Colonic mucosa (tissue), 4 donors: ENCODE results near the gene GJA3. TPM values are rescaled to one million over a fixed set of nuclear protein-coding genes. Genes with fewer than 3 reads are reported as not detected.

ENCODE experiments used
- DNase-seq: peaks from one replicate; pipeline ENCODE4 v3.0.0-alpha.2; 2020
- H3K27ac ChIP-seq: fragments of 200-600 bp; one replicate; pipeline ENCODE4 v1.8.0; 2021
- H3K27me3 ChIP-seq: fragments of 200-600 bp; one replicate; pipeline ENCODE4 v1.8.0; 2021
- H3K36me3 ChIP-seq: fragments of 200-600 bp; one replicate; pipeline ENCODE4 v1.8.0; 2021
- H3K4me1 ChIP-seq: fragments of 200-600 bp; one replicate; pipeline ENCODE4 v1.8.0; 2021; ENCODE audit warnings: mild to moderate bottlenecking
- H3K4me3 ChIP-seq: fragments of 200-600 bp; one replicate; pipeline ENCODE4 v1.8.0; 2021
- H3K9ac ChIP-seq, 2 donors: one replicate each; pipeline ENCODE4 v1.7.0; 2013; ENCODE audit warnings: control low read depth in 2 of 2, low read depth in 2 of 2, low read length in 2 of 2
- H3K9me3 ChIP-seq: fragments of 200-600 bp; one replicate; pipeline ENCODE4 v1.8.0; 2021
- CTCF ChIP-seq: fragments of 200-600 bp; IDR thresholded peaks from one replicate; pipeline ENCODE4 v1.8.0; 2022; ENCODE audit warnings: antibody characterized with exemption, mild to moderate bottlenecking
- intact Hi-C: fragments of 100-400 bp; cut with DNase I; formaldehyde crosslinking; loops from one replicate; pipeline ENCODE4 v1.14.1; 2022
- total RNA-seq, 2 donors: library from RNA; stranded (reverse); fragmentation: NEBNext Ultra II Directional in 1 of 2; extraction: Animal tissue kit (Norgen Biotek cat#: 25700) in 1 of 2; gene quantifications; one replicate each; pipeline ENCODE4 v1.2.1, GENCODE V29; 2021
- donor health status: healthy.
- donor health status: DM: no; HTN: no; CAD: no.
- donor health status: DM: no; HTN: no; CAD: no.

Gene GJA3
- total RNA-seq, 2 donors from 2014 or later, result 0.05 TPM; not detected in 1

DNA sequence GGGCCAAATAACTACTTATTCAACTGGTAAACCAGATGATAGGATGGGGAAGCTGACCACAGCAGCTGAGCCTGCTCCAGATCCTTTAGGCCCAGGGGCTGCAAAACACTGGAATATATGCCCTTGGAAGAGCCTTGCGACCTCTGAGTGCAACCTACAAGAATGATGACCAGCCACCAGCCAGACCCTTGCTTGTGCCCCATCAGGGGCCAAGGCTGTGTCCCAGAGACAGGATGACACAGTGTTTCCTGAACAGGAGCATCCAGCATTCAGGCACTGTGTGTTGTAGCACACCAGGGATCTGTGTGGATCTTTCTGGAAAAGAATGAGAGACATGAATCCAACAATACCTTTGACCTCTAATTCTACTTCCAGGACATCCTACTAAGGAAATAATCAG lies 14.5 kb downstream of the GJA3 start:
- Histone ChIP-seq H3K9ac (no peak overlapping the region), H3K27me3 (peaks cover 22% of the 10 kb centered on the region)

GRCh38 chr13:20145521-20145920 lies 15.3 kb downstream of the GJA3 start:
- no peak overlapping the region for H3K27ac ChIP-seq
- no peak for TF ChIP-seq CTCF
- peaks cover 26% of the 10 kb centered on the region for H3K27me3 ChIP-seq
- intact Hi-C loops, result no loop called here
- H3K9me3 ChIP-seq, result no peaks in the 10 kb centered on the region
- H3K9ac ChIP-seq, result no peak overlapping the region
- no peak for DNase-seq
- H3K4me1 ChIP-seq, result no peaks in the 10 kb centered on the region
- no peak overlapping the region for H3K4me3 ChIP-seq
- no peaks in the 10 kb centered on the region for H3K36me3 ChIP-seq

More for the DNA sequence above, 14.5 kb downstream of the GJA3 start:
- Histone ChIP-seq H3K27ac (no peak overlapping the region), H3K9me3 (no peaks in the 10 kb centered on the region), H3K4me3 (no peak overlapping the region), H3K36me3 (no peaks in the 10 kb centered on the region), H3K4me1 (no peaks in the 10 kb centered on the region)
- intact Hi-C loops, result no loop called here
- TF ChIP-seq CTCF, result no peak
- no peak for DNase-seq

DNA sequence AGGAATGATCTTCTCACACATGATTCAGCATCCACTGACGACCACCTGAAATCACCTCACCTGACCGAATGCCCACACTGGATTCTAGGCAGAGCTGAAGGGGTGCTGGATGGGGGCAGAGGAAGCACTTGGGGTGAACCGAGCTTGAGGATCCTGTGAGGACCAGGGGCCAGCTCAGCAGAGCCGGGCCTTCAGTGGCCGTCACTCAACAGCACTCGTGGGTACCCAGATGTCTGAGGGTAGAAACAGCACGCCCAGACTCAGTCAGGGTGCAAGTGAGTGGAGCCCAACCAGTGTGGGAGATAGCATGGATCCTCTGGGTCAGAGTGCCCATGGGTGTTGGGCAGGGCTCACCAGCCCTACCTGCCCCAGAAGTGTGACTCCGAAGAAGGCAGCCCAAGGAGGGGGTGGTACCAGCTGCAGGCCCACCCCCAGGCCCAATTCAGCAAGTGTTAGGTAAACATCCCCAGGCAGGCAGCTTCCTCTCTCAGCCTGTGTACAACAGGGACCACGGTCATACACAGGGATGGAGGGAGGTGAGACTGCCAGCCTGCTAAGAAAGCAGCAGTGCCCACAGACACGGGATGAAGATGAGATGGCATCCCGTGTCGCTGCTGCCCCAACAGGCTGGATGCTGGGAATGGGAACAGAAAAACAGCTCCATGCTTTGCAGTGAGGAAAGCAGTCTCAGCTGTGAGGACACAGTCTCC lies 16.6 kb downstream of the GJA3 start:
- DNase-seq, result no peak
- intact Hi-C loops, result no loop called here
- H3K27ac ChIP-seq, result no peak overlapping the region
- H3K9ac ChIP-seq, result no peak overlapping the region
- H3K36me3 ChIP-seq, result no peaks in the 10 kb centered on the region
- no peaks in the 10 kb centered on the region for H3K9me3 ChIP-seq
- peaks cover 26% of the 10 kb centered on the region for H3K27me3 ChIP-seq
- no peaks in the 10 kb centered on the region for H3K4me1 ChIP-seq
- TF ChIP-seq CTCF, result no peak
- no peak overlapping the region for H3K4me3 ChIP-seq

DNA sequence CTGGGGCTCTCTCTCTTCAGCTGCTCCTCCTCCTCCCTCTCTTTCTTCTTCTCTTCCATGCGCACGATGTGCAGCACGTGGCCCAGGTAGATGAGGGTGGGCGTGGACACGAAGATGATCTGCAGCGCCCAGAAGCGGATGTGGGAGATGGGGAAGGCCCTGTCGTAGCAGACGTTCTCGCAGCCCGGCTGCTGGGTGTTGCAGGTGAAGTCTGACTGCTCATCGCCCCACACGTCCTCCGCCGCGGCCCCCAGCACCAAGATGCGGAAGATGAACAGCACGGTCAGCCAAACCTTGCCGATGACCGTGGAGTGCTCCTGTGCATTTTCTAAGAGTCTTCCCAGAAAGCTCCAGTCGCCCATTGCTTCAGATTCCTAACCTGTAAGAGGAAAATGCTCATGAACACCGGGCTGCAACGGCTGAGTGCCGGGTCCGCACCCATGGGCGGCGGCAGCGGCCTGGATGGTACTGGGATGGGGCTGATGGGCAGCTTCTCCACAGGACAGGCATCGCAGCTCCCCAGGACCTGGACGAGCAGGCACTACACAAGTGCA lies 17.8 kb downstream of the GJA3 start:
- Histone ChIP-seq H3K9ac (no peak overlapping the region), H3K36me3 (no peaks in the 10 kb centered on the region), H3K4me3 (no peak overlapping the region), H3K4me1 (no peaks in the 10 kb centered on the region), H3K9me3 (no peaks in the 10 kb centered on the region), H3K27ac (no peak overlapping the region), H3K27me3 (peaks cover 26% of the 10 kb centered on the region)
- no peak for TF ChIP-seq CTCF
- intact Hi-C loops, result no loop called here
- no peak for DNase-seq

GRCh38 chr13:20142023-20142926 lies 18.6 kb downstream of the GJA3 start:
- no peaks in the 10 kb centered on the region for H3K9me3 ChIP-seq
- no peak for TF ChIP-seq CTCF
- intact Hi-C loops, result no loop called here
- H3K4me1 ChIP-seq, result no peaks in the 10 kb centered on the region
- H3K27me3 ChIP-seq, result peaks cover 26% of the 10 kb centered on the region
- DNase-seq, result no peak
- H3K36me3 ChIP-seq, result no peaks in the 10 kb centered on the region
- H3K9ac ChIP-seq, result no peak overlapping the region
- no peak overlapping the region for H3K27ac ChIP-seq
- H3K4me3 ChIP-seq, result no peak overlapping the region
